HG03565 (cell line): ENCODE data around the gene FBXO41.
A peak's percentile ranks its signal among the peaks of the same experiment; 100 is the strongest.

Experiments used
- ATAC-seq: cut with Tn5 transposase; IDR thresholded peaks from one replicate; pipeline ENCODE4 v1.9.1; 2021; ENCODE audit warnings: mild to moderate bottlenecking, moderate library complexity; ENCODE audit not compliant: unreplicated experiment

Gene FBXO41, protein sequence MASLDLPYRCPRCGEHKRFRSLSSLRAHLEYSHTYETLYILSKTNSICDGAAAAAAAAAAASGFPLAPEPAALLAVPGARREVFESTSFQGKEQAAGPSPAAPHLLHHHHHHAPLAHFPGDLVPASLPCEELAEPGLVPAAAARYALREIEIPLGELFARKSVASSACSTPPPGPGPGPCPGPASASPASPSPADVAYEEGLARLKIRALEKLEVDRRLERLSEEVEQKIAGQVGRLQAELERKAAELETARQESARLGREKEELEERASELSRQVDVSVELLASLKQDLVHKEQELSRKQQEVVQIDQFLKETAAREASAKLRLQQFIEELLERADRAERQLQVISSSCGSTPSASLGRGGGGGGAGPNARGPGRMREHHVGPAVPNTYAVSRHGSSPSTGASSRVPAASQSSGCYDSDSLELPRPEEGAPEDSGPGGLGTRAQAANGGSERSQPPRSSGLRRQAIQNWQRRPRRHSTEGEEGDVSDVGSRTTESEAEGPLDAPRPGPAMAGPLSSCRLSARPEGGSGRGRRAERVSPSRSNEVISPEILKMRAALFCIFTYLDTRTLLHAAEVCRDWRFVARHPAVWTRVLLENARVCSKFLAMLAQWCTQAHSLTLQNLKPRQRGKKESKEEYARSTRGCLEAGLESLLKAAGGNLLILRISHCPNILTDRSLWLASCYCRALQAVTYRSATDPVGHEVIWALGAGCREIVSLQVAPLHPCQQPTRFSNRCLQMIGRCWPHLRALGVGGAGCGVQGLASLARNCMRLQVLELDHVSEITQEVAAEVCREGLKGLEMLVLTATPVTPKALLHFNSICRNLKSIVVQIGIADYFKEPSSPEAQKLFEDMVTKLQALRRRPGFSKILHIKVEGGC

DNA sequence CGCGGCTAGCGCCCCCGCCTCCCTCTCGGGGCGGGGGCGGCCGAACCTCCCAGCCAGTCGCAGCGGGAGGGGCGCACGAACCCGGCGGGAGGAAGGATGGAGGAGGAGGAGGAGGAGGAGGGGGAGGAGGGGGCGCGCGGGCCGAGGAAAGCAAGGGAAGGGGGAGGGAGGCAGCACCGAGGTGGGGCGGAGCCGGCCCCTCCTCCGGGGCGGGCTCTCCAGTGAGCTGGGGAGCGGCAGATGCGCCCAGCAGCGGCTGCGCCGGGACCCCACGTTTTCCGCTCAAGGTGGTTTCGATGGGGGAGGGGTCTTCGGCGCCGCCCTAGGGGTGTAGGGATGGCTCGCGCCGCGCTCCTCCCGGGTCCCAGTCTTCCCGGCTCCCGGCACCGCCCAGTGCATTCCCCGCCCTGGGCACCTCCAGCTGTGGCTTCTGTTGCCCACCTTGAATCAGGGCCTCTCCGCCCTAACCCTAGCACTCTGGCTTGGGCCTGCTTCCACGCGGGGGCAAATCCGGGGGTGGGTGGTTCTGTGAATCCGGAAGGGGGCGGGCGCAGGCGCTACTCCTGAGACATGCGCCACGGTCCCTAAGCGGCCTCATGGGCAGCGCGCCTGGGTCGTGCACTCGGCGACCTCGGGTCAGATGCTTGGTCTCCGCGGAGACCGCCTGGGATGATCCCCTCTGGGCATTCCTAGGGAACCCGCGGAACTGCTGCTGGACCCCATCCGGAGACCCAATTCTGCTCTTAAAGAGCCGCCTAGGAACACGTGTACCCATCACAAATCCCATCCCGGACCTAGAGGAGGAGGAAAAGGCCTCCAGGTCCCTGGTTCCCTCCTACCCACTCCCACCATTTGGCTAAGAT, at the start of gene FBXO41:
Gene FBXO41, minus strand, starts transcription at position 183 of the 863 bp plus-strand sequence. CDS start 14,848 bp downstream, outside the sequence.
- peak; percentile 52 for ATAC-seq

DNA sequence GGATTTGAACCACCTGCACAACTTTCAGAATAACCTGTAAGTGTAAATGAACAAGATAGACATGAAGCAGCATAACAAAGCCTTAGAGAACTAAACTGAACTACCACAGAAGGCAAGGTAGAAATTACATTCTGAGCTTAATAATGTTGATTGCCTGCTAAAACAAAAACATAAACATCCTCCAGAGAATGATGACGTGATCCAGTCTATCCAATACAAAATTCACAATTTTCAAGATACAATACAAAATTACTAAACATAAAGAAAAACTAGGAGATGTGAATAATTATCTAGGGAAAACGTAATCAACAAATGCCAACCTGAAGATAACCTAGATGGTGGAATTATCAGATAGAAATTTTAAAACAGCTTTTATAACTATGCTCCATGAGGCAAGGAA, 49.8 kb upstream of the FBXO41 start:
- ATAC-seq, result no peak

DNA sequence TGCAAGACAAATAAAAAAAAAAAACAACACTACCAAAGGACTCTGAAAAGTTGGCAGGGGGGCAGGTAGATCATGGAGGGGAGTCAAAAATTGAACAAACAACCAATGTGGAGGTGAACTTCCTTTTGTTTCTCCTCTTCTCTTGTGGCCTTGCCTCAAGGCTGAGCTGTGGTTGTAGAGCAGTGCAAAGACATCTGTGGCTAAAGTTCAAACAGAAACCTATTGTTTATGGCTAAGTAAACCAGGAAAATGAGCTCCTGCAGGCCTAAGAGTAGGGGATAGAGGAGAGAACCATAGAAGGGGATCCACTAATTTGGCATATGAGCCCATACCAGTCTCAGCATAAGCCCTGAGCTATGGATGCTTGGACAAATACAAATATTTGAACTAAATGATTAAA, 49.3 kb upstream of the FBXO41 start:
- no peak for ATAC-seq

DNA sequence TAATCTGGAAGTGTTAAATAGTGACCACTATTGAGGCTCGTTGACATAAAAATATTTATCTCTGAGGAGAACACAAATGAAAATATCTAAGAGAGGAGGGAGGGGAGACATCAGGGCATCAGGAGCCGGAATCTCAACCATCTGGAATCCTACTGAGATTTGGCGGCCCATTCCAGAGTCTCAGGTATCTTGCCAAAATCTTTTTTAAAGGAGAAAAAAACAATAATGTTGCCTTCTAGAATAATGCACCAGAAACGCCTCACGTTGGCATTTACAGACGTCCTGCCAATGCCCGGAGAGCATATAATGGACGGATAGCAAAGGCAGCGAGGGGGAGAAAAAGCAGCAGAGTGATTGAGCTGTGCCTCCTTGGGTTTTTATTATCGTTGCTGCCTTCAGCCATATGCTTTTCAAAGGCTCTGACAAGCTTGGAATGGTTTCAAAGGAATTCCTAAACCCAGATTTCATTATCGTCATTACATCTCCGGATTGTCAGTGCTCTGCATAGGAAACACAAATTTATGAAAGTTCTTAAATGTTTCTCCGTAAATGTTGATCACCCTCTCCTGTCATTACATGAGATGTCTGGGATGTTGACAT, 39.9 kb upstream of the FBXO41 start:
- no peak for ATAC-seq

DNA sequence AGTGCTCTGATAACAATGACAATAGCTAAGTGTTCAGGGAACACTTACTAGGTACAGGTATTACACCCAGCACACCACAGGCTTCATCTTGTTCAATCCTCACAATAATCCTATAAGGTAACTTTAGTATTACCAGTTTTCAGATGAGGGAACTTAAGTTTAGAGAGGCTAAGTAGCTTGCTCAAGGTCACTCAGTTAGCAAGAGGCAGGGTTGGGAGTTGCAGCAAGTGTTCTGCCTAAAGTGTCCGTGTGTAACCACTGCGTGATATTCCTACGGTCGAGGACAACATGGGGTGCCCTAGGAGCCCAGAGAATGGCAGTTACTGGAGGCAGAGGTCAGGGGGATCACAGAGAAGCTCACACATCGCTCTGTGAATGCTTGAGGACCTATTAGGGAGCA, 39.3 kb upstream of the FBXO41 start:
- no peak for ATAC-seq

DNA sequence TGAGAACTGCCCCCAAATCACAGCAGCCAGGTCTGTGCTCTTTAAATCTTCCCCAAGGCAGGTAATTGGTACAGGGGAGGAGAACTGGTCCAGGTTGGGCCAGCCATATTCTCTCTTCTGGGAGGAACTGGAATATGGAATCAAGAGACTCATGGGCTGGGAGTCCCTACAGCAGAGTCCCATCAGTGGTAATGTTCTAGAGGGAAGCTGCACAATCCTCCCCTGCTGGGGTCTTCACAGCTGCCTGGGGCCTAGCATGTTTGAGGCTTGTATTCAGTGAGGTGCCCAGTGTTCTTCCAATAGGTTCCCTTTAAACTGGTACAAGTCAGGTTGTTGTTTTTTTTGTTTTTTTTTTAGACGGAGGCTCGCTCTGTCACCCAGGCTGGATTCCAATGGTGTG, 30.2 kb upstream of the FBXO41 start:
- no peak for ATAC-seq

DNA sequence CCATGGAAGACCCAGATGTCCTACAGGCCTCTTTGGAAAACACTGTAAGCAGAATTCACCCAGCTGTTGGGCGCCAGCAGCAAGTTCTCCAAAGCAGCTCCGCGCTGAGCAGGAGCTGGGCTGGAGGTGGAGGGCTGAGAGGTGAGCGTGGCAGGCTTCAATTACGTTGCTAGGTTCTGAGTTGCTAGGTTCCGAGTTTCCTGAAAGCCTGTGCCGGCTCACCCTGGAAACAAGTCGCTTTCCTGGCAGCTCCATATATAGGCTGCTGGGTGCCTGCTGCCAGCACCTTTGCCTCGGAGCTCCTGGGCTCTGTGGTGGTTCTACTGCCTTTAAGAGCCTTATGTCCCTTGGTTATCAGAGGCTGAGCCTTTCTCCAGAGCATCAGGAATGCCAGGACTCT, 23.4 kb upstream of the FBXO41 start:
- no peak for ATAC-seq

DNA sequence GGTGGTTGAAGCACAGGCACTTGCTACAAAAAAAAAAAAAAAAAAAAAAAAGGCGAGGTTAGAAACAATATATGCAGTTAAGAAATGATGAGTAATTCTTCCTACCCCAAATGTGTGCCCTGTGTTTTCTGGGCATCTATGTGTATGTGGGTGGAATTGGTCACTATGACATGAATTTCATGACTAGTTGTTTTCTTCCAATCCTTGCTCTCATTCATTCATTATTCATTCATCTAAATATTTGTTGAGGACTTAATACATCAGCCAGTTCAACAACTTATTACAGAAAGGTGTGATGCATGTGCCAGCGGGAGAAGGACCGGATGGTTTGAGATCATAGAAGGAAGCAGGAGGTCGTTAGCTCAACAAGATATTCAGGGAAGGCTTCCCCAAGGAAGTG, 17.4 kb upstream of the FBXO41 start:
- ATAC-seq, result no peak

DNA sequence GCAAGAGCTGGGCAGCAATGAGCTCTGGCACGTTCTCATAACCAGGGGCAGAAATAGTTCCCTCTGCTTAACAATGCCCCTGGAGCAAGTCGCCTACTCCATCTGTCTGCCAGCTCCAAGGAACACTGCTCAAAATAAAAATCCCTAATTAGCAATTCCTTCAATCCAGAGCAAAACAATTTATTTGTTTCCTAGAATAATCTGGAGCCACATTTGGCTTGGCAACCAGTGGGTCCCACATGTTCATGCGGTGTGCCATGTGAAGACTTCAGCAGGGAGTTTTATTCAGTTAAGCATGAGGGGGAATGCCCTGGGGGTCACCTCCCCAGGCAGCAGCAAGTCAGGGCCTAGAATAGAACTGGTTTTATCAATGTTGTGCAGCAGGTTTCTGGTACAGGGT, 16.6 kb upstream of the FBXO41 start:
- ATAC-seq, result no peak

DNA sequence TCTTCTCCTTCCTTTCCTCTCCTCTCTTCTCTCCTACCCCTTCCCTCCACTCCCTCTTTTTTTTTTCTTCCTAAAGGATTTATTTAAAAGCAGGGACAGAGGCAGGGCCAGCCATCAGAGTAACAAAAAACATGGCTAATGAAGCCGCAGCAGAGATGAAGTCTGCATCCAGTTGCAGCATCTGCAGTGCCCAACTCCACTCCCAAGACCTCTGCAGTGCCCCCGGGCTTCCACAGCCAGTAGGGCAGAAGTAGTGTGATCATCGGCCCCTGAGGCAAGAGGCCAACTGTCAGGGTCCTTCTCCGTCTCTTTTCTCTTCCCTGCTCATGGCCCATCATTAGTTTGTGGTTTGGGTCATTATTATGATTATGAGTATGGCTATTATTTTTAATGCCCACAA, 13.3 kb upstream of the FBXO41 start:
- ATAC-seq, result no peak

DNA sequence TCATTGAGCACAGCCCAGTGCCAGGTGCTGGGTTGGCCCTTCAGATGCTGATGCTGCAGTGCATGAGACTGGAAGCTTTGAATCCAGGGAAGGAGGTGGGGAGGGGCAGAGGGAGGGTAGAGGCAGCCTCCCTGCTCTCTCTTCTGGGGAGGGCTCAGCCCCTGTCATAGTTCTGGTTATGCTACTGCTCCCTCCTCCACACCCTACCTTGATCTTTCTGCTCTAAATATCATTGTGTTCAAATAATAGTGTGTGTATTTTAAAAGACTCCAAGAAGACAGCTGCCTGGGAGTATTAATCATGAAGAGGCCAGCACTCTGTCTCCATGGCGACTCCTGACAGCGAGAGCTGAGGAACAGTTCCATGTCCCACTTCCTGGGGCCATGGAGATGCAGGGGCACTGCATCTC, 12.9 kb upstream of the FBXO41 start:
- no peak for ATAC-seq

DNA sequence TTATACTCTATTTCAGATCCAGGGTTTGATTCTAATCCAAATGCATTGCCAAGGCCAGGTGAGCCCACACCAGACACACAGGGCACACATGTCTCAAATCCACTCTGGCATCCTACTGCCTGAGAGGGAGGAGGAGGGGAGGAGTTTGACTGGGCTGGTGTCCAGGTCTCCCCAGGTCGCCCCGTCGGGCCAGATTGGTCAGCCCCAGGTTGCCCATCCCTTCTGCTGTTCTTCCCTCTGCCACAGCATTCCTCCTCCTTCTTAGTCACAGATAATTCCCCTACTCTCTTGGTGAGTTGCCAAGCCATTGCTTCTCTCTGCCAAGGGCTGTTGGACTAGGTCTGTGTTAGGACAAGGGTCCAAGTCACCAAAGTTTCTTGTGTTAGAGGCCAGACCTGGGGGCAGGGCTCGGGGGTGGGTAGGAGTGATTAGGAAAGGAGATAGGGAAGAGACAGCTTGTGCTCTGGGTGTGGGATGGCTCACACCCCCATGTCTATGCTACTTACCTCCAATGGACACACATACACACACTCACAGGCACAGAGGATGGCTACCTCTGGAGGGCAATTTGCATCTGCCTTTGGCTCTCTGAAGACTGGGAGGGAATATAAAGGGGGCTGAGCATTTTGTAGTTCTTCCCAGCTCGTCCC, 11.6 kb upstream of the FBXO41 start:
- ATAC-seq, result no peak

DNA sequence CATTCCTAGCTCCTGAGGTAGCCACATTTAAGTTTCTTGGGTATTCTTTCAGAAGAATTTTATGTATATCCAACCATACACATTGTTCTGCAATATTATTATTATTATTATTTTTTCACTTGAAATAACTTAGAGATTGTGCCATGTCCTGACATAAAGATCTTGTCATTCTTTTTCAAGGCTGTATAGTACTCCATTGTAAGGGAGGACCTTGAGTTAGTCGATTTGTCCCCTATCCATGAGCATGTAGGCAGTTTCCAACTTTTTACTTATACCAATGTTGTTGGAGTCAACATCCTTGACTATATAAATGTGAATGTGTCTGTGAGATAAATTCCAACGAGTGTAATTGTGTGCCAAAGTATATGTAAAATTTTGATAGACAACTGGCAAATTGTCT, 10.0 kb upstream of the FBXO41 start:
- ATAC-seq, result no peak

DNA sequence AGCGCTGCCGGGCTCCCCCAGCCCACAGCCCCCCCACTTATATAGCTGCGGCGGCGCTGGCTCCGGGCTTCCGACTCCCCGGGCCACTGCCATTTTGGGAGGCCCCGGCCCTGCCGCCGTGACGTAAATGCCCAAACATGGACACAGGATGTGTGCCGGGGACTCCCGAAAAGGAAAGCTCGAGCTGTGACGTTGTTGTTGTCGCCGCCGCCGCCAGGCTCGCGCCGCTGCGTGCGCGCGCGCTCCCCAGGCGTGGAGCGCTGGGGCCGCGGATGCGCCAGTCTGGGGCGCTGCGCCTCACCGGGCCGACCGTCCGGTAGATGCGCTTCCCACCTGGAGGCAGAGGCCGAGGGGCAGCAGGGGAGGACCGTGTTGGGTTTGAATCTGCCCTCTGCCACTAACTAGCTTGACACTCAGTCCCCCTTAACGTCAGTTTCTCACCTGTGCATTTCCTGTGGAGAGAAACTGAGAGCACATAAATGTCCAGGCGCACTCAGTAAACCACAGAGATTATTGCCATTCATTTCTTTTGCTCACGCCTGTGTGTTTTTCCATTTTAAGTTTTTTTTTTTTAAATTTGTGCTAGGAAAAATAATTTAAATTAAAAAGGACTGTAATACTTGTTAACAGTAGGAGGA, 9.4 kb upstream of the FBXO41 start, which contains the start of gene EGR4:
Gene EGR4, minus strand, starts transcription at position 15 of the 638 bp plus-strand sequence. CDS start 231 bp downstream, outside the sequence.
- ATAC-seq, result peak; percentile 89

DNA sequence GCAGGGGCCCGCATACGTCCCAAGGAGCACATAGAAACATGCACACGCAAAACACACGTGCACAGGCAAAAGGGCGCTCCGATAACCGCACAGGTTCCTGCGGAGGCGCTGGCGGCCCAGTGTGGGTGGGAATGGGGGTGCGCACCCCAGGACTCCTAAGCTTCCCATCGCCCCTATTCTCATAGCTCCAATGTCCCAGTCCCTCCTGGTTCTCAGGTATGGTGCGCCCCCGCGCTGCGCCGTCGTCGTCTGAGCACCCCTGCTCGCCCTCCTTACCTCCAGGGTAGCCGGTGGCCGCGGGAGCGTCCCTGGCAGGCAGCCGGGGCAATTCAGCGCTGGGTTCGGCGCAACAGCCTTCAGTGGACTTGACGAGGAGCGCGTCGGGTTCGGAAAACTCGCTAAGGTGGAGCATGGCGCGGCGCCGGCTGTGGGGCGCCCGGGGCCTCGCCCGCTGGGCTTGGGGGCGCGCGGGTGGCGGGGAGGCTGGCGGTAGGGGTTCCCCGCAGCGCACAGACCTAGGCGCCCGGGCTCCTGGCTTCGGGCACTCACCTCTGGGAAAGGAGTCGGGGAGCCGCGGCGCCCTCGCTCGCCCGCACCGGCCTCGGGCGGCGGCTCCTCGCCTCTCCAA, 8.7 kb upstream of the FBXO41 start:
- no peak for ATAC-seq

DNA sequence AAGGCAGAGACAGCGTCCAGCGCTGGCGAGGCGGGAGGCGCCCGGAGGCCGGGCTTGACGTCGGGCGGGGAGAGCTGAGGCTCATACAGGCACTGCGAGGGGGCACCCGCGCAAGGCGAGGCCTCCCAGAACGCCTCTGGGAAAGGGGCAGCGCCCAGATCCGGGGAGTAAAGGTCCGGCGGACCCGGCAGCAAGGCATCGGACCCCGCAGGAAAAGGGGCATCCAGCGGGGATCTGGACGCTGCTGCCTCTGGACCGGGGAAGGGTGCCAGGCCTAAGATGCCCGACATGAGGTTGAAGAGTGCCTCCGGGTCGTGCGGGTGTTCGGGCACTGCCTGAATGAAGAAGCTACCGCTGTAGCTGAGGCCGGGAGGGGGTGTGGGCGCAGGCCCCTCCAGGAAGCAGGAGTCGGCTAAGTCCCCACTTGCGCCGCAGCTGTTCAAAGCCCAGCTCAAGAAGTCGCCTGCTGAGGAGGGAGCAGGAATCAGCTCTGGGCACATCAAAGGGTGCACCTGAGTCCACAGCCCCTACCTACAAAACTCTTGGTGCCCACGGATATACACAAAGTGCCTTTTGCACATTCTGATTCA, 8.1 kb upstream of the FBXO41 start:
- no peak for ATAC-seq

DNA sequence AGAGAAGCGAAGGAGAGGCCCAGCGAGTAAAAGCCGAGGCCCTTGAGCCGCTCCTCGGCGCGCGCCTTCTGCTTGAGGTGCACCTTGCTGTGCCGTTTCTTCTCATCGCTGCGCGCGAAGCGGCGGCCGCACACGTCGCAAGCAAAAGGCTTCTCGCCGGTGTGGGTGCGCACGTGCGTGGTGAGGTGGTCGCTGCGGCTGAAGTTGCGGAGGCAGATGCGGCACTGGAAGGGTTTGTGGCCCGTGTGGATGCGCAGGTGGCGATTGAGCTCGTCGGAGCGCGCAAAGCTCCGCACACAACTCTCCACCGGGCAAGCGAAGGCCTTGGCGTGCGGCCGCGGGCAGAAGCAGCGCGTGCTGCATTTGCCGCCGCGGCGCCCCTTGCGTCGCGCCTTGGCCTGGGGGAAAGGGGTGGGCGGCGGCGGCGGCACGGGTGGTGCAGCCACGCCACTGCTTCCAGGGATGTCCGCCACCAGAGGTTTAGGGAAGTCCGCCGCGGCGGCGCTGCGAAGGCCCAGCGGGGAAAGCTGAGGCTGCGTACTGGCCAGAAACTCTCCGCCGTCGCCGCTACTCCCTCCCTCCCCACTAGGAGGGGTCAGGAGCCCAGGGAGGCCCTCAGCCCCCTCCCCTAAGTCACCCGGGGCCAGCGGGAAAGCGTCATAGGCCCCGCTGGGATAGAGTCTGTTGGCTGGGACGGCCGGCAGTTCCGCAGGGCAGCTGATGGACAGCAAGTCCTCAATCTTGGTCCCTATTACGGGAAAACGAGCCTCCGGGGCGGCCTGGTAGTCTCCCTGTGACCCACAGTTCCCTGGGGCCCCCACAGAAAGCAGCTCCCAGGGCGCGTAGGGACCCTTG, 7.4 kb upstream of the FBXO41 start:
- no peak for ATAC-seq

DNA sequence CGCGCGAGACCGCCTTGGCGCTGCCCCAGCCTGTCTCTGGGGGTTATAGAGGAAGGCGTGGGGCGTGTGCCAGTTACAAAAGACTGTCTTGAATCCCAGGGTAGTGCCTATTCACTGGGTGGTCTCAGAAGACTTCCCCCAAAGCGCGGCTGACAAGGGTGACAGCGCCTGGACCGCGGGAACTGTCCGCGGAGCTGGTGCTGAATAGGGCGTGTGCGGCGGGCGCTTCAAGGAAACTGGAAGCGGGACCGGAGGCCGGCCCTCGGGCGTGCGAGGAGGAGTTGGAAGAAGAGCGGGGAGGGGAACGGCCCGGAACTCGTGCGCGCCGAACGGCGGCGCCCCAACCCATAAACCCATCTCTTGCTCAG, 6.8 kb upstream of the FBXO41 start:
- ATAC-seq, result no peak
